Omental fat pad (tissue), 4 donors: ENCODE measurements around the gene PAGR1. TPM values are rescaled to one million over a fixed set of nuclear protein-coding genes. Genes with fewer than 3 reads are reported as not detected.
"Not testable (repeated sequence)": the region's sequence is repeated elsewhere in the genome, so short reads cannot be mapped to it uniquely, and the experiment has no call there.

ENCODE experiments used
- ATAC-seq: fragments of 150-250 bp; one replicate; pipeline ENCODE4 v1.9.1; 2016; ENCODE audit warnings: mild to moderate bottlenecking, moderate library complexity; ENCODE audit not compliant: low FRiP score
- DNase-seq: peaks from one replicate; pipeline ENCODE4 v3.0.0-alpha.2; 2019; ENCODE audit warnings: low spot score
- CTCF ChIP-seq, 3 donors: fragments of 450-650 bp; IDR thresholded peaks; one replicate each; pipeline ENCODE4 v1.5.1; 2016 to 2017; ENCODE audit warnings: antibody characterized with exemption in 3 of 3, mild to moderate bottlenecking in 3 of 3, moderate library complexity in 2 of 3
- total RNA-seq, 4 donors: library from RNA; depleted of rRNA; stranded (reverse); fragments of >200 nt; gene quantifications; one replicate each; pipeline ENCODE4 v1.1.0, GENCODE V29; 2016

PAGR1 gene
- total RNA-seq, 4 donors from 2014 or later = 15.6 to 32.9 (median 20.6) TPM

GRCh38 chr16:29775742-29776408 lies 40.1 kb upstream of the PAGR1 start:
- no peak for TF ChIP-seq CTCF (IDR thresholded peaks at IDR 0.05)
- ATAC-seq (peak; percentile 81), DNase-seq (no peak)

- no peak for TF ChIP-seq CTCF (IDR thresholded peaks at IDR 0.05)
- ATAC-seq (no peak), DNase-seq (no peak)
Observed at GRCh38 chr16:29777576-29778350, 38.2 kb upstream of the PAGR1 start, which contains the start of gene ZG16. TSS of gene ZG16 (plus strand) at chr16:29778256. CDS start at chr16:29779267, 1,011 bp downstream.

DNA sequence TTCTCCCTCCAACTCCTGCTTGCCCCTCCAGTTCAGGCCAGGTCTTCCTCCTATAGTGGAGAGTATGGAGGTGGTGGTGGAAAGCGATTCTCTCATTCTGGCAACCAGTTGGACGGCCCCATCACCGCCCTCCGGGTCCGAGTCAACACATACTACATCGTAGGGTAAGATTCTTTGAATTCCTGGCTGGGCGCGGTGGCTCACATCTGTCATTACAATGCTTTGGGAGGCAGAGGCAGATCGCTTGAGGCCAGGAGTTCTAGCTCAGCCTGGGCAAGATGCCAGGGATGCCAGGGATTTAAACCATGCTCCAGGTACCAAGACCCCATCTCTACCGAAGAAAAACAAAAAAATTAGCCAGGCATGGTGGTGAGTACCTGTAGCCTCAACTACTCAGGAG lies 36.5 kb upstream of the PAGR1 start:
- ATAC-seq (no peak), DNase-seq (no peak)
- TF ChIP-seq CTCF (IDR thresholded peaks at IDR 0.05) = no peak

GRCh38 chr16:29783094-29783953 lies 32.6 kb upstream of the PAGR1 start:
- DNase-seq, ATAC-seq: not testable (repeated sequence)

GRCh38 chr16:29784157-29784556 lies 31.8 kb upstream of the PAGR1 start:
- DNase-seq (no peak), ATAC-seq (no peak)
- no peak for TF ChIP-seq CTCF (IDR thresholded peaks at IDR 0.05)

GRCh38 chr16:29784901-29785500 lies 31.0 kb upstream of the PAGR1 start:
- DNase-seq (peak; percentile 49), ATAC-seq (peak; percentile 75)
- TF ChIP-seq CTCF (IDR thresholded peaks at IDR 0.05) = peak in 1 of 3 donors; percentile 34

DNA sequence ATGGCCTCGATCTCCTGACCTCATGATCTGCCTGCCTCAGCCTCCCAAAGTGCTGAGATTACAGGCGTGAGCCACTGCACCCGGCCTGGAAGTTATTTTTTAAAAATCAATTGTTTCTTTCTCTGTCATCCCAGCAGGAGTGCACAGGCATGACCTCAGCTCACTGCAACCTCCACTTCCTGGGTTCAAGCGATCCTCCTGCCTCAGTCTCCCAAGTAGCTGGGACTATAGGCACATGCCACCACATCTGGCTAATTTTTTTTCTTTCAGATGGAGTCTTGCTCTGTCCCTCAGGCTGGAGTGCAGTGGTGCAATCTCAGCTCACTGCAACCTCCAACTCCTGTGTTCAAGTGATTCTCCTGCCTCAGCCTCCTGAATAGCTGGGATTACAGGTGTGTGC lies 28.8 kb upstream of the PAGR1 start:
- not testable (repeated sequence) for ATAC-seq, DNase-seq
